ENCODE results near the gene LYRM2.

GRCh38 chr6:89542866-89543265 is 95.7 kb downstream of the LYRM2 start:
- TF ChIP-seq CTCF (IDR thresholded peaks at IDR 0.05; ENCODE audit: poor library complexity), result no peak
- no peak for TF ChIP-seq EZH2 (IDR thresholded peaks at IDR 0.05; ENCODE audit: borderline replicate concordance)

Measured in hepatocyte (in vitro differentiated cells).